Skeletal muscle satellite cell (primary cell): ENCODE results near the gene SYPL1.

Experiments used
- H3K27me3 ChIP-seq: 2 replicates; pipeline ENCODE4 v1.7.0; 2013; ENCODE audit warnings: low read length; ENCODE audit not compliant: control insufficient read depth, insufficient read depth
- H3K36me3 ChIP-seq: 2 replicates; pipeline ENCODE4 v1.7.0; 2013; ENCODE audit warnings: mild to moderate bottlenecking, control low read depth, low read length; ENCODE audit not compliant: insufficient read depth
- H3K4me1 ChIP-seq: 2 replicates; pipeline ENCODE4 v1.7.0; 2013; ENCODE audit warnings: low read length; ENCODE audit not compliant: control insufficient read depth, insufficient read depth
- H3K4me2 ChIP-seq: 2 replicates; pipeline ENCODE4 v1.7.0; 2013; ENCODE audit warnings: mild to moderate bottlenecking, low read length
- H3K4me3 ChIP-seq: 2 replicates; pipeline ENCODE4 v1.7.0; 2013; ENCODE audit warnings: low read length
- H3K9ac ChIP-seq: 2 replicates; pipeline ENCODE4 v1.7.0; 2013; ENCODE audit warnings: mild to moderate bottlenecking, low read depth, low read length, moderate library complexity
- H3K9me3 ChIP-seq: replicated peaks from 2 replicates; pipeline ENCODE4 v1.7.0; 2013; ENCODE audit warnings: mild to moderate bottlenecking, control low read depth, low read length

The SYPL1 gene

DNA sequence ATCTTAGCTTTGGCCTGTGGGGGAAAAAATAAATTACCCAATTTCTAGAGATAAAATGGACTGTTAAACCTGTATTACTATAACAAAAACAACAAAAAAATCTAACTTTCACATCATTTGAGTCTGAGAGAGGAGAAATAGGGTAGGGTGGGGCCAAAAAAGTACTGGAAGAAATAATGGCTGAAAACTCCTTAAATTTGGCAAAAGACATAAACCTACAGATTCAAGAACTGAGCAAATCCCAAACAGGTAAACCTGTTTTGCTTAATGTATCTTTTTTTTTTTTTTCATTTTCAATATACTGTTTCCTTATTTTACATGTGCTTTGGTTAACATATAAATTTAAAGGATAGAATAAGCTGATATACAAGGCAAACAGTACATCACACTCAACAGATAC lies 27.1 kb downstream of the SYPL1 start:
- Histone ChIP-seq H3K9me3 (no peaks in the 10 kb centered on the region), H3K4me1 (no peaks in the 10 kb centered on the region), H3K36me3 (peaks cover 17% of the 10 kb centered on the region), H3K9ac (no peak overlapping the region), H3K4me3 (no peak overlapping the region), H3K4me2 (no peak overlapping the region), H3K27me3 (no peaks in the 10 kb centered on the region)

DNA sequence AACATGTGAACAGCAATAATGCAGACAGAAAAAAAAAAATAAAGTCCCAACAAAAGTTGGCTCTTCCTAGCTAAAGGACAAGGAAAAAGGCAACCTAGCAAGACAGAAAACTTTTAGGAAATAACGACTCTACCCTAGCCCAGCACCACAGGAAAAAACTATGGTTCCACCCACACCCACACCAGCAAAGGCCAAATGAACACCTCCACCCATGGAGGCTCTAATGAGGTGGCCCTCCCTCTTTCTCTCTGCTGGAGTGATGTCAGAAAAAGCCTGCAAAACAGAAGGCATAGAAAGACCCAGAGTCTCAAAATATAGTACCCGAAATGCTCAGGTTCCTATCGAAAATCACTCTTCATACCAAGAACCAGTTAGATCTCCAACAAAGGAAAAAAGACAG lies 28.4 kb downstream of the SYPL1 start:
- H3K36me3 ChIP-seq = peaks cover 5% of the 10 kb centered on the region
- no peak overlapping the region for H3K4me2 ChIP-seq
- H3K9me3 ChIP-seq = no peaks in the 10 kb centered on the region
- no peak overlapping the region for H3K4me3 ChIP-seq
- H3K9ac ChIP-seq = no peak overlapping the region
- no peaks in the 10 kb centered on the region for H3K27me3 ChIP-seq
- no peaks in the 10 kb centered on the region for H3K4me1 ChIP-seq

DNA sequence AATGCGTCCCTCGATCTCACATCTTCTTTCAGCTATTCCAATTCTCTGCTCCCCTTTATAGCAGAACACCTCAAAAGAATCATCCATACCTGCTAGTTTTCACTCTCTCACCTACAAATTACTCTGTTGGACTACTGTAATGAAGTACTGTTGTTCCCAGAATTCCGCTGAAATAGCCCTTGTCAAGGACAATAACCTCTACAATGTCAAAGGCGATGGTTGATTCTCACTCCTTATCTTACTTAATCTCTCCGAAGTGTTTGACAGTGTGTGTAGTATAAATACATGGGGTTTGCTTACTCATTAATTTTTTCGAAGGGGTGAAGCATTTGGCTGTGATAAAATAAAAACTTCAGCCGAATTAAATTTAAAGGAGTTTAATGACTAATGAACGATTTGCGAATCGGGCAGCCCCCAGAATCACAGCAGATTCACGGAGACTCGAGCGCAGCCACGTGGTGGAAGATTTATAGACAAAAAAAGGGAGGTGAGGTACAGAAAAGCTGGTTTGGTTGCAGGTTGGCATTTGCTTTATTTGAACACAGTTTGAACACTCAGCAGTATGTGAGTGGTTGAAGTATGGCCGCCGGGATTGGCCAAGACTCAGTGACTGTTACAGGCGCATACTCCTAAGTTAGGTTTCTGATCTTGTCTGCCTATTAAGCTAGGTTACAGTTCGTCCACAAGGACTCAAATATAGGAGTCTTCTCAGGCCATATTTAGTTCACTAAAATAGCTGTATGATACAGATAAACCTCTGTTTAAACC lies 29.8 kb downstream of the SYPL1 start:
- Histone ChIP-seq H3K27me3 (no peaks in the 10 kb centered on the region), H3K36me3 (no peaks in the 10 kb centered on the region), H3K9me3 (no peaks in the 10 kb centered on the region), H3K4me3 (no peak overlapping the region), H3K4me2 (no peak overlapping the region), H3K9ac (no peak overlapping the region), H3K4me1 (no peaks in the 10 kb centered on the region)

DNA sequence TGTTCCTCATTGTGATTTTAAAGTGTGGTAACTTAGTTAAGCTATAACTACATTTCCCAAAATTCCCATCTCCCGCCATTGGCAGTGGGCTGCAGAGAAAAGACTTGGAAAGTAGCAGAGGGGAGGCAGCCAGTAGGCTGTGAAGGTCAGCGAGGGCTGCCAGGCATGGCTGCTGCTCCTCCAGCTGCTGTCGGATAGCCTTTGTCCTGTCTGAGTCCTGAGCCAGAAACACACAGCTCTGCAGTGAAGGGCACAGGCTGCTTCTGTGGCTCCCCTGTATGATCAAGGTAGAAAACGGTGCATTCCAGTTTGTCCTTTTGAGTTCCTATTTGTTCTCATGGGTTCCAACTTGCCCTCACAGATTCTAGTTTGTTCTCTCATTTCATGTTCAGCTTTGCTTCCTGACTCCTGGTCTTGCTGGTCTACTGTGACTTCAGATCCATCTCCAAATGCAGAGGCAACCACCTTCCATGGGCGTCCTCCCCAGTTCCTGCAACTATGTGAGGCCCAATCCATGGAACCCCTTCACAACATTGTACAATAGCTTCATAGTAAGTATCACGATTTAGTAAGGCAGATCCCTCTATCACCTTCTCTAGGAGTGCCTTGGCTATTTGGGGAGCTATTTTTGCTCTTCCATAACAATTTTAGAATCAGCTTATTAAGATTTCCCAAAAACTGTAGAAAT lies 31.7 kb downstream of the SYPL1 start:
- no peak overlapping the region for H3K4me2 ChIP-seq
- no peak overlapping the region for H3K9ac ChIP-seq
- H3K9me3 ChIP-seq = no peaks in the 10 kb centered on the region
- H3K27me3 ChIP-seq = no peaks in the 10 kb centered on the region
- no peaks in the 10 kb centered on the region for H3K4me1 ChIP-seq
- H3K4me3 ChIP-seq = no peak overlapping the region
- H3K36me3 ChIP-seq = no peaks in the 10 kb centered on the region

DNA sequence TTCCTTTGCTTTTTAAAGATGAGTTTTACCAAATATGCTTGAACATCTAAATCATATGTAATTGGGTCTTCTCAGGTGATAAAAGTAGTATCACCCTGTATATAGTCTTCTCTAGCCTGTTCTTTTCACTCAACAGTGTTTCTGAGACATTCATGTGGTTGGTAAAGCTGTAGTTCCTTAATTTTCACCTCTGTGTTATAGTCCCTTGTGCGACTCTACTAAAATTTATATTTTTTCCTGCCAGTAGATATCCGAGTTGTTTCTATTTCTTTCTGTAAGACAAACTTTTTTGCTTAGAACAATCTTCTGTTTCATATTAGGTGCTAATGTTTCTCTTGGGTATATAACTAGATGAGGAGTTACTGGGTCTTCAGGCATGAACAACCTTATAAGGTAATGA lies 35.6 kb downstream of the SYPL1 start:
- Histone ChIP-seq H3K9me3 (no peaks in the 10 kb centered on the region), H3K4me2 (no peak overlapping the region), H3K4me1 (no peaks in the 10 kb centered on the region), H3K4me3 (no peak overlapping the region), H3K27me3 (peaks cover 5% of the 10 kb centered on the region), H3K9ac (no peak overlapping the region), H3K36me3 (no peaks in the 10 kb centered on the region)

DNA sequence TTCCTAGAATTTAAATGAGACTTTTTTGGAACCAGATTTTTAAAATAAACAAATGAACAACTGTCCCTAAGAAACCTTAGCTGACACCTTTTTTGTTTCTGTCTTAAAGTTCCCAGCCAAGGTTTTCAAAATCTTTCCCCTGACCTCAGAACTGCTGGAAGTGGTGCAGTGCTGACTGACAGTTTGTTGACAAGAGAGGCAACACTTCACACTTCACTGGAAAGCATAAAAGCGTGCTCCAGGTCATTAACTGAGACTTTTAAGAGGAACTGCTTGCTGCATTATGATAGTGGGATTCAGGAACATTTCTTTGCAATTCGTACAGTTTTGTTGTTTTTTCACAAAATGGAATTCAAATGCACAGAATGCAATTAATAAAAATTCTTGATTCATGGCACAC lies 36.2 kb downstream of the SYPL1 start:
- H3K4me1 ChIP-seq = no peaks in the 10 kb centered on the region

DNA sequence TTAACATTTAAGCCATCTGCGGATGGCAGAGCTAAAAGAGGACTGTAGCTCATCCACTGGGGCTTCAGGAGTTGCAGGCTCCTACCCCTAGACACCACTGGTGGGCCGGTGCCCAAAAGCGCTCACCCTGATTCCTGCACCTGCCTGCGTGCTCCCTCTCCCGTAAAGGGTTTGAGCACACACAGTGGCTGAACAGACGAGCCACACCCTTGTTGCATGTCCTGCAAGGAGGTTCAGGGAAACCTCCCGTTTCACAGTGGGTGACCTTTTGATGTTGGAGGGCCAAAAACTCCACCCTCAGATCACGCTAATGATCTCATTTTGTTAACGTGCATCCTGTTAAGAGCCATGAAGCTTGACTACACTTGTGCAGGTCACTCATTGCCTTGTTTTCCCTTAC lies 37.9 kb downstream of the SYPL1 start:
- no peaks in the 10 kb centered on the region for H3K9me3 ChIP-seq
- H3K4me3 ChIP-seq = no peak overlapping the region
- no peak overlapping the region for H3K4me2 ChIP-seq
- no peak overlapping the region for H3K9ac ChIP-seq
- no peaks in the 10 kb centered on the region for H3K36me3 ChIP-seq
- H3K27me3 ChIP-seq = peaks cover 5% of the 10 kb centered on the region
- H3K4me1 ChIP-seq = peaks cover under 1% of the 10 kb centered on the region

More for the DNA sequence above, 36.2 kb downstream of the SYPL1 start:
- no peak overlapping the region for H3K9ac ChIP-seq
- no peak overlapping the region for H3K4me2 ChIP-seq
- no peaks in the 10 kb centered on the region for H3K36me3 ChIP-seq
- H3K27me3 ChIP-seq = peaks cover 5% of the 10 kb centered on the region
- no peaks in the 10 kb centered on the region for H3K9me3 ChIP-seq
- no peak overlapping the region for H3K4me3 ChIP-seq

DNA sequence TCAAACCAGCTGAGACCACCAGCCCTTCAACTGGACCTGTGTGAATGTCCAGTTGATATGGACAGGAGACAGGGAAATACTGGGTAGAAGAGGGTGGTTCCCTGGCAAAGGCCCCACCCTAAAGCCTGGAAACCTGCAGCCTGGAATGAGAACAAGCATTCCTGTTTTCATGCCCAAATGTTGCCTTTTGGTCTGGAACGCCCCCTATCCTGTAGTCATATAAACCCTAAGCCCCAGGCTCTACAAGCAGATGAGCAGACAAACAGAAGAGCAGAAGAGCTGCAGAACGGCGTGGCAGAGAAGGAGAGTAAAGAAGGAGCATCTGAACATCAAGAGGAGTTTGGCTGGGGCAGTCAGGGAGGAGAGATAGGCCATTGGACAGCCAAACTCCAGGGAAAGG lies 38.4 kb downstream of the SYPL1 start:
- no peaks in the 10 kb centered on the region for H3K36me3 ChIP-seq
- no peaks in the 10 kb centered on the region for H3K9me3 ChIP-seq
- no peak overlapping the region for H3K4me2 ChIP-seq
- H3K9ac ChIP-seq = no peak overlapping the region
- H3K4me1 ChIP-seq = peaks cover 6% of the 10 kb centered on the region
- H3K27me3 ChIP-seq = peaks cover 5% of the 10 kb centered on the region
- H3K4me3 ChIP-seq = no peak overlapping the region

DNA sequence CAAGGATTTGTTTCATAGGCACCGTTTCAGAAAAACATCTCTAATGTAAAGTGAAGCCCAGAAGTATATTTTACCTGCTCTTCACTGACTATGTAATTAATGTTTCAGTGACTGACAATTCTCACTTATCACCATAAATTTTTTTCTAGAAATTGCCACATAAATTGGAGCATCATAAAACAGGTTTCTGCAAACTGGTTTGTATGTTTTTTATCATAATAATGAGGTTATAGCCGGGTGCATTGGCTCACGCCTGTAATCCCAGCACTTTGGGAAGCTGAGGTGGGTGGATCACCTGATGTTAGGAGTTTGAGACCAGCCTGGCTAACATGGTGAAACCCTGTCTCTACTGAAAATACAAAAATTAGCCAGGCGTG lies 39.4 kb downstream of the SYPL1 start:
- Histone ChIP-seq H3K9ac (no peak overlapping the region), H3K4me2 (no peak overlapping the region), H3K4me1 (peaks cover 10% of the 10 kb centered on the region), H3K36me3 (no peaks in the 10 kb centered on the region), H3K9me3 (no peaks in the 10 kb centered on the region), H3K4me3 (no peak overlapping the region), H3K27me3 (peaks cover 5% of the 10 kb centered on the region)

DNA sequence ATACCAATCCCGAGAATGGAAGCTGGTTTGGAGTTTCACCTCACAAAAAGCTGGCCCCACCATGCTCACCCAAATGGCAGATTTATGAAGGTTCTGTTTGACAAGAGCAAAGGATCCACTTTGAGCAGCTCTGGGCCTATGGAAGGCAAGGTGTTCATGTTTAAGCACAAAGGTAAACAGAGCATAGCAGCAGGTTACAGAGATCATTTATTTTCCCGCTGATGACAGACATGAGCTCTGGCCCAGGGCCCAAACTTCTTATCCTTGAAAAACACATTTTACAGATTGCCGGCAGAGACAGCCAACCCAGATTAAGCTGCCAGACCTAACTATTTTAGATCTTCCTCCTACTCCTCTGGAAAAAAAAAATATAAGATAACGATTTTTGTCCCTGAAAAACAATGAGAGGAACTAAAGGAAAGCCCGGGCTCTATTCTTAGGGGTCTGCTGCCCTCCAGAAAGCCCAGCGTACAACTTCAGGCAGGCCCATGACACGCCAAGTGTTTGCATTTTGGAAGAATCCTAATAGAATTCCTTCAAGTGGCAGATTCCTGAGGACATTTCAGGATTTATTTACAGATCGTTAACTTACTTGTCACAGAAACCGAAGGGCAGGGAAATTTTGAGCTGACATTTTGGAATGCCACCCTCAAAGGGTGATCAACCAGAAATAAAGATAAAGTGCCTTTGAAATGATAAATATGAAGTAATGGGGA lies 40.0 kb downstream of the SYPL1 start:
- Histone ChIP-seq H3K4me1 (peaks cover 10% of the 10 kb centered on the region), H3K27me3 (peaks cover 5% of the 10 kb centered on the region), H3K36me3 (no peaks in the 10 kb centered on the region), H3K9me3 (no peaks in the 10 kb centered on the region), H3K4me2 (no peak overlapping the region), H3K4me3 (no peak overlapping the region), H3K9ac (no peak overlapping the region)

DNA sequence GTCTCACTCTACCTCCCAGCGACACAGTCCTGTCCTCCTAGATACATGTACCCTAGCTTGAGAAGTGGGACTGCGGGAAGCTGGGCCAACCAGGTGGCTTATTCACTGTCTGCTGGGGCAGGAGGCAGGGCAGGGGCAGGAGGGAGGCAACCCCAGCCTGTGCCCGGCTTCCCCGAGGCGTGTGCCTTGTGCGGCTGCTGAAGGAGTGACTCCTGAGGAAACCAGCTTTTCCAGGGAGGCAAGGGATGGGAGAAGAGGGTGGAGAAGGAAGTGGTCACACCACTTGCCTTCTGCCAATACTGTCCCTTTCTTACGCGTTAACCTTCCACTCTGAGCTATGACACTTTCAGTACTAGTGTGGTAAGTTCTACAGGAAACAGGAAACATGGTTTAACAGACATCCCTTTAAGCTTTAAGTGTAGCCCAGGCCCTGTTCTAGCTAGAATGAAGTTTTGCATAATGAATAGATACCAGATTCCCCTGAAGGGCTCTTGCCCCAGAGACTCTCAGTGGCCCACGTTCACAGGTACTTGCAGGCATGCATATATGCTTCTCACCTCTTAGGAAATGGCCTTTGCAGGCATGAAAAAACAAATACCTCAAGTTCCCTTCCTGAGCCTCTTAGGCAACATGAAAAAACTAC lies 40.6 kb downstream of the SYPL1 start:
- no peak overlapping the region for H3K4me3 ChIP-seq
- peaks cover 5% of the 10 kb centered on the region for H3K27me3 ChIP-seq
- H3K4me2 ChIP-seq = no peak overlapping the region
- no peaks in the 10 kb centered on the region for H3K9me3 ChIP-seq
- no peaks in the 10 kb centered on the region for H3K36me3 ChIP-seq
- no peak overlapping the region for H3K9ac ChIP-seq
- H3K4me1 ChIP-seq = peaks cover 10% of the 10 kb centered on the region
